NCI-H82 (cell line): ENCODE measurements around the gene NPHP4.
"Not testable (repeated sequence)": the region's sequence is repeated elsewhere in the genome, so short reads cannot be mapped to it uniquely, and the experiment has no call there.

Experiments used
- DNase-seq: peaks from one replicate; lab custom pipeline; 2025; lab: John Stamatoyannopoulos, UW

Gene NPHP4

GRCh38 chr1:6023346-6023745, 31.1 kb upstream of the NPHP4 start:
- no peak for DNase-seq

- no peak for DNase-seq
Observed at GRCh38 chr1:6022193-6022592, 30.0 kb upstream of the NPHP4 start.

- DNase-seq = no peak
Observed at GRCh38 chr1:6019166-6019845, 27.1 kb upstream of the NPHP4 start.

GRCh38 chr1:6017654-6018053, 25.4 kb upstream of the NPHP4 start:
- DNase-seq = not testable (repeated sequence)

DNA sequence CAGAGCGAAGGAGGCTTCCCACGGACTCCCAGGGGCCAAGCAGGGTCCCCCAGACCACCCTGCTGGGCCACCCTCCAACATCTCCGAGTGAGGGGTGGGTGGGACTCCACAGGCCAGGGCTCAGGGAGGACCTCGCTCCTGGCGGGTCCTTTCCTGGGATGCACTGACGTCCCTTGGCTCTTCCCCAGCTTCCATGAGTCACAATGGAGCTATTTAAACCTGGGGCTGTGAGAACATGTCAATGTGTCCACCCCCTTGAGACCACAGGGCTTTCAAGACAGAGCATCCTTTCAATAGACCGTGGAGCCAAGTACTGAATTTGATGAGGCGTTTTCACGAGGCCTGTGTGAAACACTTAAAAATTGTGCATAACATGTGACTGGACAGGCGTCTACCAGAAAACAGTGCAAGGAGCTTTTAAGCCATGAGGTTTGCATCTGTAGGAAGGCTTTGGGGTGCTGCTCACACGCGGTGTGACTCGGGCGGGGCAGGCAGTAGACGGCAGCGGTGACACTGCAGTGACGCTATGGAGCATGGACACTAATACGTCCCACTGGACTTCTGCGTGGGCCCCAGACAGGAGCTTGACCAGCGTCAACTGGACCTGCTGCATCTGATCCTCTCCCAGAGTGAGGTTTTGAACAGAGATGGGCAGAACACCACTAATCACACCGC, 24.1 kb upstream of the NPHP4 start:
- DNase-seq = no peak

DNA sequence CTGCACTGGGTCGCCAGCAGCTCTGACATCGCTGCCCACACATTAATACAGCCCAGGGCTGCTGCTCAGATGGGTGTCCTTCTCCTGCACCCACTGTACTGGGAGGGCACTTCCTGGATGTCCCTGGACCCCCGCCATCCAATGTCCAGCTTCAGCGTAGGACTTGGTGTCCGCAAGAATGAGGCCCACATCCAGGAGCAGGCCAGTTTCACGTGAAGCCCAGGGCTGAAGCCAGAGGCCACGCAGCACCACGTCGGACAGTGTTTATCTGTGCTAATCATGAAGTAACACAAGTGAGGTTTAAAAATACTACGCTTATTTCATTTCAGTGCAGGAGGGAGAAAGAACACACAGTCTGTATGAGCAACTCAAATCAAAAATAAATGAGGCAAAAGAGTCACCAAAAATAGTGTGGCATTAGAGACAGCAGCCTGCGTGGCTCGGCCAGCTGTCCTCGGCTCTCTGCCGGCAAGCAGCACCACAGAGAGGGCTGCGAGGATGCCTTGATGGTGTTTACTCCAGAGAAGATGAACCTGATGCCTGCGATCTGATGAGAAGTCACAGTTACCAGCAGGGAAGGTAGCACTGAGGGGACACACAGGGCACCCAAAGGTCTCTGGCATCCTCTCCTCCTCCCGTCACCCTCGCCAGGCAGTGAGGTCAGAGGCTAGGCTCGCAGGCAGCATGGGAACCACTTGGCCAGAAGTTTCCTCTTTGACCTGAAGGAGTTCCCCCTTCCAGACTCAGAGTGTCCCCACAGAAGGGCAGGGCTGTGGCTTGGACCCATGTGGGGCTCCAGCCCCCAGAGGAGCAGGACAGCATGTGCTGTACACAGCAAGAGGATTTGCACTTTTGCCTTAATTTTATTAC, 22.1 kb upstream of the NPHP4 start:
- DNase-seq = no peak

- DNase-seq = no peak
Observed at GRCh38 chr1:6013491-6013890, 21.3 kb upstream of the NPHP4 start.

- DNase-seq = no peak
Observed at GRCh38 chr1:6012529-6013318, 20.5 kb upstream of the NPHP4 start.

DNA sequence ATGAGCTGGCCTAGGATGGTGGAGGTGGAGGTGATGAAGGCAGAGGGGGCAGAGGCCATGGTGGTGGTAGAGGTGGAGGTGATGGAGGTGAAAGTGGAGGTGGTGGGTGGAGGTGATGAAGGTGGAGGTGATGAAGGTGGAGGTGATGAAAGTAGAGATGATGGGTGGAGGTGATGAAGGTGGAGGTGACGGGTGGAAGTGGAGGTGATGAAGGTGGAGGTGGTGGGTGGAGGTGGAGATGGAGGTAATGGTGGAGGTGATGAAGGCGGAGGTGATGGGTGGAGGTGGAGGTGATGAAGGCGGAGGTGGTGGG, 19.7 kb upstream of the NPHP4 start:
- no peak for DNase-seq

DNA sequence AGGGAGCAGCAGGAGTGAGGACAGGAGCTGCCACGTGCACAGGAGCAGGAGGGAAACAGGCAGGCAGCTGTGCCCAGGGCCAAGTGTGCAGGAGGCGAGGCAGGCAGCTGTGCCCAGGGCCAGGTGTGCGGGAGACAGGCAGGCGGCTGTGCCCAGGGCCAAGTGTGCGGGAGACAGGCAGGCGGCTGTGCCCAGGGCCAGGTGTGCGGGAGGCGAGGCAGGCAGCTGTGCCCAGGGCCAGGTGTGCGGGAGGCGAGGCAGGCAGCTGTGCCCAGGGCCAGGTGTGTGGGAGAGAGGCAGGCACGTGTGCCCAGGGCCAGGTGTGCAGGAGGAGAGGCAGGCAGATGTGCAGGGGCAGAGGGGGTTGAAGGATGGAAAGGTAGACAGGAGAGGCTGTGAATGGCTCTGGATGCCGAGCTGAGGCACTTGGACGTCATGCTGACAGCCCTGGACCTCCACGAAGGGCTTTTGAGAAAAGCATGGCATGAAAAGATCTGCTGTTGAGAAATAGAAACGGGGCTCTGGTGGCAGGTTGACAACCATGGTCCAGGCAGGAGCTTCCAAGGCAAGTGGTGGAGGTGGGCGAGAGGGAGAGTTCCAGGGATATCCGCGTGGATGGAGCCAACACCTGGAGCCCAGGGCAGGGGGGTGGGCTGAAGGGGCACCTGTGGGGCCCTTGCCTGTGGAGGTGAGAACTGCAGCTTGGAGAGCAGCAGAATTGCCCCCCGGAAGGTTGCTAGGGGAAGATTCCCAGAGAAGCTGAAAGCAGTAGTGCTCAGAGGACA, 19.1 kb upstream of the NPHP4 start:
- no peak for DNase-seq

DNA sequence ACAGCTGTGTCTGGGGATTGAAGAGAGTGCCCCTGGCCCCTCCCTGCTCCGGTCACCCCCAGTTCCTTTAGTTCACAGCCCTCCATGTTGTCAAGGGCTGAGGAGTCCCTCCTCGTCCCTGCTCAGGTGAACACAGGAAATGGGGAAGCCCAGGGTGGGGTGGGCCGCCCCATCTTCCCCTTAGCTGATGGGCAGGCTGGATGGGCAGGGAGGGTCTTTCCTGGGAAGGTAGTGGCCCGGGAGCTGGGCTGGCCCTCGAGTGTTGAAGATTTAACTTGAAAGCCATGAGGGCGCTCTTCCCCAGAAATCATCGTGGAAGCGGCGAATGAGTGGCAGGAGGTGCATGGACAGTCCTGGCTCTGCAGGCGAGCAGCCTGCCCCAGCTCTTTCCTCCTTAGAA, 18.3 kb upstream of the NPHP4 start:
- no peak for DNase-seq

DNA sequence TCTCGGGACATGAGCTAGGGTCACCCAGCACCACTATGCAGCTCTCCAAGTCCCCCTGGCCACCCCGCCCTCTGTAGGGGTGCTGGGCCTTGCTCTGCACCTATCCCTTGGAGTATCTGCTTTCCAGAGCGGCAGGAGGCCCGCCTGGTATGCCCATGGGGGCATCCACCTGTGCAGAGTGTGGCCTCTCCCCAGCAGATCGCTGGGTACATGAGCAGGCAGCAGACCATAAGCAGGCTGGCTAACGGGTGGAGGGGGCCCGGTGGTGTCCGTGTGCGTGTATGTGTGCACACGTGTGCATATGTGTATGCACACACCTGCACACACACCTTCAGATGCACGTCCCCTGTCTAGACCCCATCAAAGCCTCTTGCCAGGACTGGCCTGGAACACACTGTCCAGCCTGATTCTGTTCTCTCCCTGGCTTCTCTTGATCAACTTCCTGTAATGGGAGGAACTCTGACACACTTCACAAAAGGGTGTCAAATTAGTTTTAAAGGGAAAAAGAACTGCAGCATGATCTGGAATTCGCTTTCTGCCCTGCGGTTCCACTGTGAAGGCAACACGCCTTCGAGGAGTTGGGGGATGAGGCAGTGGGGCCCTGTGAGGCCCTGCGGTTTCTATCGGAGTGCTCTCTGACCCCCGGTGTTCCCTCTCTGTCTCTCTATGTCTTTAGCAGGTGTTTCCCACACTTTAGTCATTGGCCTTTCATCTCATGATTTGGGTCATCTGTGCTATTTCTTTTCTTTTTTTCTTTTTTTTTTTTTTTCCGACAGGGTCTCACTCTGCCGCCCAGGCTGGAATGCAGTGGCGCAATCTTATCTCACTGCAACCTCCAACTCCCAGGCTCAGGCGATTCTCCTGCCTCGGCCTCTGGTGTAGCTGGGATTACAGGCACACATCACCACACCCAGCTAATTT, 17.2 kb upstream of the NPHP4 start:
- DNase-seq = no peak

DNA sequence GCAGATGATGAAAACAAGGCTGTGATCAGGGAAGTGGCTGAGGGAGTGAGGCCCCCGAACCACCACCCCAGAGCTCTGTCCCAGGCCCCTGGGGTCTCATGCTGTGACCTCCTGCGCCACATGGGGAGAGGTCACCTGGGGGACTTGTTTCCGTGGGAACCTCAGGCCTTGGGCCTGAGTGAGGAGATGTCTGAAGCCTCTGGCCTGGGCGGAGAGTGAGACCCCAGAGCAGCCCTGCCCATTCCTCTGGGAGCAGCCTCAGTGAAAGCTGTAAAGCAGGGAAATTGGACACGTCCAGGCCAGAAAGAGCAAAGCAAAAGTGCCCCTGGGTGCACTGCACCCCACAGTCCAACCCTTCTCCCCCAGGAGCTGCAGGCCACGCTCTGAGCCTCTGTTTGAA, 16.5 kb upstream of the NPHP4 start:
- no peak for DNase-seq

DNA sequence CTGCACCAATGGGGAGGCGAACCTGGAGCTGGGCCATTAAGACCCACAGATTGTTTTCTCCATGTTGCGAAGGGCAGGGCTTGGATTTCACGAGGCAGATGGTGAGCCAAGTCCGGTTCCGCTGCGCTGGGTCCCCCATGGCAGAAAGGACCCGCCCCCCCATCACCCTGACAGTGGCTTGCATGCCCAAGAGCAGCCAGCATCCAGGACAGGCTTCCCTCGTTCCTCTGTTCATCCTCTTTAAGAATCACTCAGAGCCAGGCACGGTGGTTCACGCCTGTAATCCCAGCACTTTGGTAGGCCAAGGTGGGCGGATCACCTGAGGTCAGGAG, 15.8 kb upstream of the NPHP4 start:
- DNase-seq = no peak

- no peak for DNase-seq
Observed at GRCh38 chr1:6007318-6008083, 15.3 kb upstream of the NPHP4 start.

GRCh38 chr1:6006882-6007281, 14.7 kb upstream of the NPHP4 start:
- no peak for DNase-seq

DNA sequence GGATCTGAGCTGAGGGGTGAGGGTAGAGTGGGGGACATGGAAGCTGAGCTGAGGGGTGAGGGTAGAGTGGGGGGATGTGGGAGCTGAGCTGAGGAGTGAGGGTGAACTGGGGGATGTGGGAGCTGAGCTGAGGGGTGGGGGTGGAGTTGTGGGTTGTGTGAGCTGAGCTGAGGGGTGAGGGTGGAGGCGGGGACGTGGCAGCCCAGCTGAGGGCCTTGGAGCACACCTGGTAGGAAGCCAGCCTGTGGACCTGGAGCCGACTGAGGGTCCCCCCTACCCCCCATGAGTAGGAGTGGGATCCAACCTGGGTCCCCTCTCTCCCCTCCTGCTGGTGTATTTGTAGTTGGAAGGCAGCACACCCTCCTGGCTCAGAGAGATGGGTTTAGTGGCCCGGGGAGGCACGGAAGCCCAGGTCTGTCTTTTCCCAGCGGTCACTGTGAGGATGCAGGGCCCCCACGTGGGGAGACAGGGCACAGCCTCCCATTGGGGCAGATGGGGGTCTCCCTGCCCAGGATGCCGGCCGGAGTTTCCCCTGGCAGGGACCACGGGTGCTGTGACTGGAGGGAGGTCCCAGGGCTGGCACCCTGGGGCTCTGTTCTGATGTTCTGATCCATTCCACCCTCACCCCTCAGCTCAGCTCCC, 13.2 kb upstream of the NPHP4 start:
- DNase-seq = no peak

DNA sequence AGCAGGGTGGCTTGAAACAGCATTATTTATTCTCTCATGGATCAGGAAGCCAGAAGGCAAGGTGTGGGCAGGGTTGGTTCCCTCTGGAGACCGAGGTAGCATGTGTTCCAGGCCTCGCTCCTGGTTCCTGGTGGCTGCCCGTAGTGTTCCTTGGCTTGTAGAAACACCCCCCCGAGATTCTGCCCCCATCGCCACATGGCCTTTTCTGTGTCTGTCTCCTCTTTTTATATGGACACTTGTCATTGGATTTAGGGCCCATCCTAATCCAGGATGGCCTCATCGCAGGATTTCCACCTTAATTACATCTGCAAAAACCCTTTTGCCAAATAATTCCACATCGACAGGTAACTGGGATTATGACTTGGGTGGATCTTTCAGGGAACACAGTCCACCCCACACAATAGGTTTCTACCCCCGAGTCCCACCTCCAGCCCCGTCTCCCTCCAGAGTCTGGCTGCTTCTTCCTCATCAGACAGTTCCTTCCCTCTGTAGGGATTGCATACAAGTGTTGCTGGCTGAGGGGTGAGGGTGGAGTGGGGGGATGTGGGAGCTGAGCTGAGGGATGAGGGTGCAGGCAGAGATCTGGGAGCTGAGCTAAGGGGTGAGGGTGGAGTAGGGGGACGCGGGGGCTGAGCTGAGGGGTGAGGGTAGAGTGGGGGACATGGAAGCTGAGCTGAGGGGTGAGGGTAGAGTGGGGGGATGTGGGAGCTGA, 12.3 kb upstream of the NPHP4 start:
- DNase-seq = peak; percentile 66
